Skeletal muscle tissue (tissue), 4 donors: ENCODE measurements around the gene CTNNA3. TPM values are rescaled to one million over a fixed set of nuclear protein-coding genes. Genes with fewer than 3 reads are reported as not detected.

Experiments
- H3K27ac ChIP-seq: one replicate; pipeline ENCODE4 v1.7.0; 2013; ENCODE audit warnings: mild to moderate bottlenecking, low read depth, low read length, inconsistent platforms
- H3K27me3 ChIP-seq, 3 donors: one replicate each; pipeline ENCODE4 v1.7.0; 2013; ENCODE audit warnings: low read length in 3 of 3; ENCODE audit not compliant: control insufficient read depth in 3 of 3, insufficient read depth in 3 of 3
- H3K36me3 ChIP-seq, 3 donors: one replicate each; pipeline ENCODE4 v1.7.0; 2013; ENCODE audit warnings: low read length in 3 of 3; ENCODE audit not compliant: control insufficient read depth in 3 of 3, insufficient read depth in 3 of 3
- H3K4me1 ChIP-seq, 3 donors: one replicate each; pipeline ENCODE4 v1.7.0; 2013; ENCODE audit warnings: low read length in 3 of 3, mild to moderate bottlenecking in 3 of 3; ENCODE audit not compliant: control insufficient read depth in 3 of 3, insufficient read depth in 3 of 3
- H3K4me3 ChIP-seq, 3 donors: one replicate each; pipeline ENCODE4 v1.7.0; 2013; ENCODE audit warnings: low read length in 3 of 3
- H3K9ac ChIP-seq, 3 donors: one replicate each; pipeline ENCODE4 v1.7.0; 2013; ENCODE audit warnings: low read length in 3 of 3, mild to moderate bottlenecking in 3 of 3, moderate library complexity in 2 of 3, low read depth in 1 of 3
- H3K9me3 ChIP-seq, 3 donors: one replicate each; pipeline ENCODE4 v1.7.0; 2013; ENCODE audit warnings: low read length in 3 of 3; ENCODE audit not compliant: control insufficient read depth in 3 of 3
- total RNA-seq: library from RNA; depleted of rRNA; stranded (reverse); fragments of >200 nt; gene quantifications from one replicate; pipeline ENCODE4 v1.2.3, GENCODE V29; 2014
- donor health status: Osteomylitis.

The CTNNA3 gene
- total RNA-seq, 1 donor from 2014 or later, result 24.0 TPM

DNA sequence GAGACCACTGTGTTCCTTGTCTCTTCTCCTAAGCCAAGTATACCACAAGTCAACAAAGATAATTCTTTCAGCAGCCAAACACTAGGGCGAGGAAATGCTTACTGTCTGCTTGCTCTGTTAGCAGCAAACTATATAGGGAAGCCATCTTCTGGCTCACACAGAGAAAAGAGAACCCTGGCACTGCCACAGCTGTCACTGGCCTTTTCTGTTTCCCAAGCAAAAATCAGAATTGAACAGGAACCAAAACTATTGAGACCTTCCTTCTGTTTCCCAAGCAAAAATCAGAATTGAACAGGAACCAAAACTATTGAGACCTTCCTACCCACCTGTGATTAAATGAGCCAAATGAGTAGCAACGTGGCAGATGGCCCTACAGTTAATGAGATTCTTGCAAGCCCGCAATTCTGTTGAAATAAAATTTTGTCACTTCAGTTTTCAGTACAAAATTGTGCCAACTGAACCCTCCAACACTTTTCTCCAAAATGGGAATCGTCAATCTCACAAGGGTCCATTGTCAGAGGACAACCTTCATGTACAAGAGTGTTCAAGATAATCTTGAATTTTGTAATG, 715.7 kb downstream of the CTNNA3 start:
- Histone ChIP-seq H3K27me3 (no peaks in the 10 kb centered on the region), H3K9ac (no peak overlapping the region), H3K4me3 (no peak overlapping the region), H3K9me3 (no peaks in the 10 kb centered on the region), H3K36me3 (no peaks in the 10 kb centered on the region), H3K27ac (no peak overlapping the region), H3K4me1 (no peaks in the 10 kb centered on the region)

DNA sequence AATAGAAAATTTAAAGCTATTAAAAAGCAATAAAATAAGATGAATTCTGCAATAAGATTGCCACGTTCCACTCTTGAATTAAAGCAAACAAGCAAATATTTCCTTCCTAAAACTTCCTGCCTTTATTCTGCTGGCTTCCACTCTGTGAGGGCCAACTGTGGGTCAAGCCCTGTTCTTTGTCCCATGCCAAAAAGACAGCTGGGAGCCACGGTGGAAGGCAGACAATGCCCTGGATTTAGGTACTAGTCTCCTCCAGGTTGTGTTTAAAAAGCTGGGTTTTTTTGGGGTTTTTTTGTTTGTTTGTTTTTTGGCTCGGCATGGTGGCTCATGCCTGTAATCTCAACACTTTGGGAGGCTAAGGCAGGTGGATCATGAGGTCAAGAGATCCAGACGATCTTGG, 731.0 kb downstream of the CTNNA3 start:
- H3K4me3 ChIP-seq, result no peak overlapping the region
- no peak overlapping the region for H3K27ac ChIP-seq
- H3K36me3 ChIP-seq, result no peaks in the 10 kb centered on the region
- H3K9me3 ChIP-seq, result no peaks in the 10 kb centered on the region
- H3K4me1 ChIP-seq, result no peaks in the 10 kb centered on the region
- H3K9ac ChIP-seq, result no peak overlapping the region
- no peaks in the 10 kb centered on the region for H3K27me3 ChIP-seq

DNA sequence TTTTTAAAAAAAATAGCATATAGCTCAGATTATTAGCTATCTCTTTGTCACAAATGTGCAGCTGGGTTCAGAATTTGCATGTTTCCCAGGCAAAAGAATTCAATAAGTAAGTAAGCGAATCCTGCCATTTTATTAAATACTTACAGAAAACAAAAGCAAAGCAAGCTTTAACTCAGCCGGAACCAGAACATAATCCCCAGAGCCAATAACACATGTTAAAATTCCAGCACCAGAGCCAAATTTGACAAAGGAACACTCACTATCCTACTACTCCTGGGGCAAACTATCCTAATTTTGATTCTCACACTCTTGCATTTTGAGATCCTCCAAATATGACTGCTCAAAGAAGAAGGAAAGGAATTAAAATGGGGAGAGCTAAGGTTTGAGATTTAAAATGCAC, 737.5 kb downstream of the CTNNA3 start:
- H3K4me3 ChIP-seq, result peak overlapping the region in 1 of 3 donors; percentile 4
- H3K4me1 ChIP-seq, result no peaks in the 10 kb centered on the region
- H3K27ac ChIP-seq, result no peak overlapping the region
- no peaks in the 10 kb centered on the region for H3K9me3 ChIP-seq
- no peak overlapping the region for H3K9ac ChIP-seq
- H3K27me3 ChIP-seq, result no peaks in the 10 kb centered on the region
- H3K36me3 ChIP-seq, result no peaks in the 10 kb centered on the region

DNA sequence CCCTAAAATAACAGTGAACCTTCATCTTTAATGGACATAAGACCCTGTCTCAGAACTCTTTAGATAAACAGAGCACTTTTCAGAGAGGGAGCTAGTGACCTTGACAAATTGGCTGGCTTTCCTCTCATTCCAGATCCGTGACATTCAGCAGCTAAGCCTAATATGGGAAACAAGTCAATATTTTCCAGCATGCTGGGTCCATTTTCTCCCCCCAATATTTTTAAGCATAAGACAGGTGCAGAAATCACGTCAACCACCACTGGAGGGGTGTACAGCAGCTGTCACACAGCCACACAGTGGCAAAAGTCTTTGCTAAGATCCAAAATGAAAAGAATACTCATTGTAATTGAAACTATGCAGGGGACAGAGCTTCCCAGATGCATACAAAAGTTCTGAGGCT, 744.1 kb downstream of the CTNNA3 start:
- Histone ChIP-seq H3K4me1 (no peaks in the 10 kb centered on the region), H3K9me3 (no peaks in the 10 kb centered on the region), H3K27me3 (no peaks in the 10 kb centered on the region), H3K36me3 (no peaks in the 10 kb centered on the region), H3K4me3 (no peak overlapping the region), H3K9ac (no peak overlapping the region), H3K27ac (no peak overlapping the region)

DNA sequence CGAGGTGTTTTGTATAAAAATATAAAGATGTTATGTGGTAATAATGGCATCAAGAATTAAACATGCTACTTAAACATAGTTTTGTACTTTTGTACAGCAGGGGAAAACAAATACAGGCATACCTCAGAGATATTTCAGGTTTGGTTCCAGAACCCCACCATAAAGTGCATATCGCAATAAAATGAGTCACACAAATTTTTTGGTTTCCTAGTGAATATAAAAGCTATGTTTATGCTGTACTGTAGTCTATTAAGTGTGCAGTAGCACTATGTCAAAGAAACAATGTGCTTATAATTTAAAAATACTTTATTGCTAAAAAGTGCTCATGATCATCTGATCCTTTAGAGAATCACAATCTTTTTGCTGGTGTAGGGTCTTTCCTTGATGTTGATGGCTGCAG, 752.4 kb downstream of the CTNNA3 start:
- Histone ChIP-seq H3K27ac (no peak overlapping the region), H3K4me3 (no peak overlapping the region), H3K9ac (no peak overlapping the region), H3K36me3 (no peaks in the 10 kb centered on the region), H3K27me3 (no peaks in the 10 kb centered on the region), H3K9me3 (no peaks in the 10 kb centered on the region), H3K4me1 (no peaks in the 10 kb centered on the region)

DNA sequence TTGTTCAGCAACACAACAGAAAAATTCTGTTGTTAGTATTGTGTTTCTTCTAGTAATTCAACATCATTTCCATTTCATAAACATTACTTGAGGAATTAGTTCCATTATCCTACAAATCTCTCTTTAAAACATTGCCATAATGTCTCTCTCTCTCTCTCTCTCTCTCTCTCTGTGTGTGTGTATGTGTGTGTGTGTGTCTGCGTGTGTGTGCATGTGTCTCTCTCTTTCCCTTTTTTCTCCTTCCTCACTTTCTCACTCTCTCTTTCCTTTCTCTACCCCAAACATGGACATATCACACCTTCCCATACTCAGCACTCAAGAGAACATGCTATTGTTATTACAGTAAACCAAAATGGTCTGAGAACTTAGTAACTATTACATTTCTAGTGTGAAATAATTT, 753.6 kb downstream of the CTNNA3 start:
- H3K27me3 ChIP-seq, result no peaks in the 10 kb centered on the region
- no peaks in the 10 kb centered on the region for H3K36me3 ChIP-seq
- H3K9ac ChIP-seq, result no peak overlapping the region
- no peaks in the 10 kb centered on the region for H3K9me3 ChIP-seq
- H3K4me3 ChIP-seq, result no peak overlapping the region
- no peak overlapping the region for H3K27ac ChIP-seq
- H3K4me1 ChIP-seq, result no peaks in the 10 kb centered on the region

DNA sequence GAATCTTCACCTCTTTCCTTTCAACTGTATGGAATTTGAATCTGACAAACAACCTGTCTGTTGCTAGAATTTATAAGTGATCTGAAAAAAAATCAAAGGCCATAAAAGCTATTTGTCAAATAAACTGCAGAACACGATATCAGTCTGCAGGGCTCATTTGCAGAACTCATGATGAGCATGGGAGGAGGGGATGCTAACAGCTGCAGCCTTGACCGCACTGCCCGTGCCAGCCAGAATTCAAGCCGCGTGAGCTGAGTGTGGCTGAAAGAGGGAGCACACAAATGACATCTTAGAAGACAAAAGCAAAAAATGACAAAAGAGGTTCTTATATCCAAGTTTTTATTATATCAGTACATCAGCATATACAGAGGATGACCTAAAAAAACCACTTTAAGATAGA, 754.5 kb downstream of the CTNNA3 start:
- H3K9me3 ChIP-seq, result no peaks in the 10 kb centered on the region
- no peak overlapping the region for H3K27ac ChIP-seq
- H3K4me1 ChIP-seq, result no peaks in the 10 kb centered on the region
- no peaks in the 10 kb centered on the region for H3K27me3 ChIP-seq
- no peaks in the 10 kb centered on the region for H3K36me3 ChIP-seq
- no peak overlapping the region for H3K4me3 ChIP-seq
- no peak overlapping the region for H3K9ac ChIP-seq

DNA sequence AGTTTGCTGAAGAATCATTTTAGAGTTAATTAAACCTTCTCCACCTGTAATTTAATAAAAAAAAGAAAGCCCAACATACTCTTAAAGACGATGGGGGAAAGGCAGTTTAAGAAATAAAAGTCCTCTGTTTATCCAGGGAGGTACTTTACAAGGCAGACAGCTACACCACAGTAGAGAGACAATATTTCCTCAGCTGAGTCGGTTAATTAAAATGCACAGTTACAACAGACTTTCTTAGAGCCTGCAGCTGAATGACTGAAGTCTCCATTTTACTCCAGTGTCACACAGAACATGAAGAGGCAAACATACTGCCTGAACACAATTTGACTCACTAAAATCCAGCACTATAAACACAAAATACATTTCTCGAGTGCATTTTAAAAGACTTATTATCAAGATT, 755.0 kb downstream of the CTNNA3 start:
- Histone ChIP-seq H3K36me3 (no peaks in the 10 kb centered on the region), H3K27ac (no peak overlapping the region), H3K9ac (no peak overlapping the region), H3K4me3 (no peak overlapping the region), H3K4me1 (no peaks in the 10 kb centered on the region), H3K9me3 (no peaks in the 10 kb centered on the region), H3K27me3 (no peaks in the 10 kb centered on the region)

DNA sequence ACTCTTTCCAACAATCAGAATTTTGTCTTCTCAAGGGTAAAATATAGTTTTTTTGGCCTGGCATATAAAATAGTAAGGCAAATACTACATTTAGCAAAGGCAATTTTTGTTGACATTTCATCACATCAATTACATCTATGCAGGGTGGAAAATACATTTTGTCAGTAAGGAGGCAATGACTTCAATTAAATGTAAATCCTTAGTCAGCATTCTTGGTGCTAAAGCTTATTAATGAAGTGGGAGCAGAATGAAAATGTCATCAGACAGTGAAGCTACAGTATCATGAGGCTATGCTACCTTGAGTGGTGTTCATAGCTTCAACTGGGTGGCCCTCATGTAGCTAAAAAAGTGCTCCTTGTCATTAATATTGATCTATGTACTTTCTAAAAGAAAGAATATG, 761.3 kb downstream of the CTNNA3 start:
- Histone ChIP-seq H3K27me3 (no peaks in the 10 kb centered on the region), H3K36me3 (no peaks in the 10 kb centered on the region), H3K4me3 (no peak overlapping the region), H3K27ac (no peak overlapping the region), H3K4me1 (no peaks in the 10 kb centered on the region), H3K9me3 (no peaks in the 10 kb centered on the region), H3K9ac (no peak overlapping the region)

DNA sequence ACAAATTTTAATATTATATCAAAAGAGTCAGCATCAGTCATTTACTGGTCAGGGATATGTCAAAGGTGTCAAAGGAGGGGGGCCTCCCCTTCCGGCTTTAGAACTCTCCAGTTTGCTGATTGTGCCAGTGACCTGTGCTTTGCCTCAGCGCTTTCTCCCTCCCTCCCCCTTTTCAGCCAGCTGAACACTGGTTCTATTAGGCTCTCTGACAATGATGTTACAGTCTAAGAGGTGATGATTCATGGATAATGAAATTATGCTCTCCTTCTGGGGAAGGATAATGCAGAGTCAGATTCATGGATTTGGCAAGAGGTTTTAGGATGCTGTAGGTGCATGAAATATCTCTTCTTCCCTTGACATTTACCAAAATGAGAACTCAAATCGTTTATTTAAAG, 764.0 kb downstream of the CTNNA3 start:
- peaks cover 0 to 16% (median 7%) of the 10 kb centered on the region in 3 donors for H3K4me1 ChIP-seq
- H3K27ac ChIP-seq, result no peak overlapping the region
- H3K27me3 ChIP-seq, result peaks cover 6 to 17% (median 10%) of the 10 kb centered on the region in 3 donors
- H3K4me3 ChIP-seq, result no peak overlapping the region
- H3K9ac ChIP-seq, result no peak overlapping the region
- H3K36me3 ChIP-seq, result no peaks in the 10 kb centered on the region
- H3K9me3 ChIP-seq, result no peaks in the 10 kb centered on the region
